GM10248 (cell line): ENCODE measurements around the gene C1QTNF7.

Experiments
- CTCF ChIA-PET: fragments of 300-600 bp; sonication (Branson Sonifier 250); formaldehyde crosslinking; extraction: SDS; loops from one replicate; lab custom pipeline; 2021; ENCODE audit warnings: antibody characterized with exemption; lab: Yijun Ruan, JAX
- POLR2A ChIA-PET: fragments of 350-650 bp; sonication (Branson Sonifier 250); formaldehyde crosslinking; extraction: SDS; loops from one replicate; lab custom pipeline; 2020; ENCODE audit warnings: antibody characterized with exemption; lab: Yijun Ruan, JAX
- DNase-seq: peaks from one replicate; pipeline ENCODE4 v3.0.0; 2012; ENCODE audit errors: extremely low spot score
- TF ChIP-seq, protein P1 (sequence below): IDR thresholded peaks from 2 replicates; pipeline ENCODE4 v1.5.1; 2012; ENCODE audit warnings: mild to moderate bottlenecking, low read depth; ENCODE audit errors: extremely low read depth, missing control alignments, control extremely low read depth

Gene C1QTNF7

DNA sequence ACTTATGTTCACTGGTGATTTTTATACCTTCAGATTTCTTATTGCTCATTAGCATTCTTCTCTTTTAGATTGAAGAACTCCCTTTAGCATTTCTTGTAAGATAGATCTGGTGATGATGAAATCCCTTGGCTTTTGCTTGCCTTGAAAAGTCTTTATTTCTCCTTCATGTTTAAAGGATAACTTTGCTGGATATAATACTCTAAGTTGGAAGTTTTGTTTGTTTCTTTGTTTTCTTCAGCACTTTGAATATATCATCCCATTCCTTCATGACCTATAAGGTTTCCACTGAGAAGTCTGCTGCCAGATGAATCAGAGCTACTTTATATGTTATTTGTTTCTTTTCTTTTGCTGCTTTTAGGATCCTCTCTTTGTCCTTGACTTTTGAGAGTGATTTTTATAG, 60.3 kb downstream of the C1QTNF7 start:
- ChIA-PET CTCF (interaction anchor here (1.2 kb wide), 1 partner anchor 9 kb away, joined by 4 read pairs; no protein-coding TSS in a partner anchor), POLR2A (no interaction called here)
- TF ChIP-seq, protein P1, sequence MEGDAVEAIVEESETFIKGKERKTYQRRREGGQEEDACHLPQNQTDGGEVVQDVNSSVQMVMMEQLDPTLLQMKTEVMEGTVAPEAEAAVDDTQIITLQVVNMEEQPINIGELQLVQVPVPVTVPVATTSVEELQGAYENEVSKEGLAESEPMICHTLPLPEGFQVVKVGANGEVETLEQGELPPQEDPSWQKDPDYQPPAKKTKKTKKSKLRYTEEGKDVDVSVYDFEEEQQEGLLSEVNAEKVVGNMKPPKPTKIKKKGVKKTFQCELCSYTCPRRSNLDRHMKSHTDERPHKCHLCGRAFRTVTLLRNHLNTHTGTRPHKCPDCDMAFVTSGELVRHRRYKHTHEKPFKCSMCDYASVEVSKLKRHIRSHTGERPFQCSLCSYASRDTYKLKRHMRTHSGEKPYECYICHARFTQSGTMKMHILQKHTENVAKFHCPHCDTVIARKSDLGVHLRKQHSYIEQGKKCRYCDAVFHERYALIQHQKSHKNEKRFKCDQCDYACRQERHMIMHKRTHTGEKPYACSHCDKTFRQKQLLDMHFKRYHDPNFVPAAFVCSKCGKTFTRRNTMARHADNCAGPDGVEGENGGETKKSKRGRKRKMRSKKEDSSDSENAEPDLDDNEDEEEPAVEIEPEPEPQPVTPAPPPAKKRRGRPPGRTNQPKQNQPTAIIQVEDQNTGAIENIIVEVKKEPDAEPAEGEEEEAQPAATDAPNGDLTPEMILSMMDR: no peak
- no peak for DNase-seq

DNA sequence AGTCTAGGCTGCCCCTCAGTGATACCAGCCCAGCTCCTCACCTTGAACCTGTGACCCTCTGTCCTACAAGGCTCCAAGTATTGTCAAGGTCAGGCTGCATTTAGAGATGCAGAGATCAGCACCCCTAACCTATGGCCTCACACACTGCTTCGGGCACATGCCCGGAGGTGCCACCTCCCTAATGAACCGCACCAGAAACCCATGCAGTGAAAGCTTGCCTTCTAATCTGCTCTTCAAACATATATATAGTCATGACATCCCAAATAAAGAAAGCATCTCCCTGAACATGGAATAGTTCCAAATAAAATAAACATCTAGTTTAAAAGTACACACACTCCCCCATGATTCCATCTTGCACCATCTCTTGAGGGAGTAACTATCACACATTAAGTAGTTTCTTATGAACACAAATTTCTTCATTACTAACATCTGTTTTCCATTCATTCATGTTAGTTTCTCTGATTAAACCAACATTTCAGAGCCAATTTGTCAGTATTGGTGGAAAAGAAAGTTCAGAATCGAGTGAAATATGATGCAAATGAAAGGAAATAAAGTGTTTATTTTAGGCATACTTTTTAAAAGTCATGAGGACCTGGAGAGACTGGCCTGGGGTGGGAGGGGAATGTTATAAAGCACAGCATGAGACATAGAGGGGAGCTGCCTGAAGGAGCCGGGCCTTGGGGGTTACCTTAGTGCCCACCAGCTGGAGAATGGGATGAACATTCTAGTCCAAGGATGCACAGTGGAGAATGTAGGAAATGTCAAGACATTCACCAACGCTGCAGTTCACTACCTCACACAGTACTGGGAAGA, 61.0 kb downstream of the C1QTNF7 start:
- CTCF ChIA-PET: interaction anchor here (1.2 kb wide), 1 partner anchor 9 kb away, joined by 4 read pairs; no protein-coding TSS in a partner anchor
- no peak for DNase-seq
- POLR2A ChIA-PET: no interaction called here
- TF ChIP-seq, protein P1: no peak

DNA sequence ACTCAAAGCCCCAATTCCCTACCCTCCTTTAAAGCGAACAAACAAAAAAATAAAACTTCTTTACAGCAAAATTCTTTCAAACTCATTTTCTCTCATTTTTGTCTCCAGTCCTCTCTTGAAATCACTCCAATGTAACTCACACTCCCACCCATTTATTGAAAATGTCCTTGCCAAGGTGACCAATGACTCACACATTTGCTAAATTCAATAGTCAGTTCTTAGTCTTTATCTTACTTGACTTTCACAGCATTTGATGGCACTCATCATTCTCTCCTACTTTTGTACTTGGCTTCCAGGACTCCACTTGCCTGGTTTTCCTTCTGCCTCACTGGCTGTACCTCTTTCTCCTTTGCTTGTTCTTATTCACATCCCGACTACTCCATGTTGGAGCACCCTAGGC, 61.7 kb downstream of the C1QTNF7 start:
- ChIA-PET POLR2A (no interaction called here), CTCF (no interaction called here)
- no peak for DNase-seq
- TF ChIP-seq, protein P1: no peak

DNA sequence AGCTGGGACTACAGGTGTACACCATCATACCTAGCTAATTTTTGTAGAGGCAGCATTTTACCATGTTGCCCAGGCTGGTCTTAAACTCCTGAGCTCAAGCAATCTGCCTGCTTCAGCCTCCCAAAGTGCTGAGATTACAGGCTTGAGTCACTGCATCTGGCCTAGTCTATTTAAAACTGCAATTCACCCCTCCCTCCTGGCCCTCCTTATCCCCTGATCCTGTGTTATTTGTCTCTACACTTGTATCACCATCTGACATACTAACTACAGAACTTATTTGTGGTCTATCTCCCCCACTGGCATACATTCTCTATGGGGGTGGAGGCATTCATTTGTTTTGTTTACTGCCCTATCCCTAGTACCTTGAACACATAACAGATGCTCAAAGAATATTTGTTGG, 65.6 kb downstream of the C1QTNF7 start:
- CTCF ChIA-PET: no interaction called here
- POLR2A ChIA-PET: no interaction called here
- DNase-seq: no peak
- TF ChIP-seq, protein P1: no peak

DNA sequence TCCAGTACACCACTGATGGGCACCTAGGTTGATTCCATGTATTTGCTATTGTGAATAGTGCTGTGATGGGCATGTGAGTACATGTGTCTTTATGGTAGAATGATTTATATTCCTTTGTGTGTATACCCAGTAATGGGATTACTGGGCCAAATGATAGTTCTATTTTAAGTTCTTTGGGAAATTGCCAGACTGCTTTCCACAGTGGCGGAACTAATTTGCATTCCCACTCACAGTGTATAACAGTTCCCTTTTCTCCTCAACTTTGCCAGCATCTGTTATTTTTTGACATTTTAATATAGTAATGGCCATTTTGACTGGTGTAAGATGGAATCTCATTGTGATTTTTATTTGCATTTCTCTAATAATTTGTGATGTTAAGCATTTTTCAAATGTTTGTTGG, 67.8 kb downstream of the C1QTNF7 start:
- DNase-seq: no peak
- CTCF ChIA-PET: interaction anchor here (1.0 kb wide), 1 partner anchor 20 kb away, joined by 3 read pairs; no protein-coding TSS in a partner anchor
- TF ChIP-seq, protein P1: no peak
- POLR2A ChIA-PET: no interaction called here
